SU-DHL-6 (cell line): ENCODE measurements around the gene MGRN1.

ENCODE experiments used
- EZH2phosphoT487 ChIP-seq: fragments of 200-600 bp; sonication (generic), shearing (Covaris generic); conservative IDR thresholded peaks from 2 replicates; pipeline ENCODE4 v1.6.1; 2018; ENCODE audit warnings: mild to moderate bottlenecking, antibody characterized with exemption, low read length, moderate library complexity, mixed read lengths
- TF ChIP-seq, protein P1 (sequence below): fragments of 200-600 bp; sonication (generic); IDR thresholded peaks from one replicate; pipeline ENCODE4 v1.5.1; 2017; ENCODE audit warnings: antibody characterized with exemption, mild to moderate bottlenecking, low read length, moderate library complexity; ENCODE audit not compliant: insufficient read depth, poor library complexity, severe bottlenecking

DNA sequence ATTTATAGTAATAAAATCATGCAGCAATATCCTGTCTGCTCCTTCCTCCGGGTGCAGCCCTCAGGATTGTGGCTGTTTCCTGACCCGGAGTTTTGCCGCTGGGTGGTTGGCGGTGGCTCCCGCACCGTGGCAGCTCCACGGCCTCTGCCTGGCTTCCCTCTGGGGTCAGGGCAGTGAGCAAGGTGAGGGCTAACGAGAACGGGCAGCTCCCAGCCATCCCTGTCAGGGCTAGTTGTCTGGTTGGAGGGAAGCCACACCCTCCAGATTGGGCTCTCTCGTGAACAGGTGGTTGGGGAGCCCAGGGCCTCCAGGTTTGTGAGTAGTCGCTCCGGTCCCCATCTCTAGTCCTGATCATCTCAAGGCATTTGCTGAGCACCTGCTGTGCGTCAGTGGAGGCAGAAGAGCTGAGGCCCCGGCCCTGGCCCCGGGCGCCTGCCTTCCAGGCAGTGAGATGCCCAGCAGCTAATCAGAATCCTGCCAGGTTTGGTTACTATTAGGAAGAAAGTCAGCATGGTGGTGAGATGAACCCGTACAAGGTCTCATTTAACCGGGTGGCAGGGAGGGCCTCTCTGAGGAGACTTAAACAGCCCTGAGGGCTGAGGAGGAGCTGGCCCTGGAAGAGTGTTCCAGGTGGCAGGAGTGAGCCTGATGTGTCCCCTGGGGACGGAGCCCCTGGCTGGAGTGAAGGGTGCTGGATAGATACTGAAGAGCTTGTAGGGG is 66.5 kb downstream of the MGRN1 start:
- TF ChIP-seq EZH2phosphoT487, result no peak
- TF ChIP-seq, protein P1, sequence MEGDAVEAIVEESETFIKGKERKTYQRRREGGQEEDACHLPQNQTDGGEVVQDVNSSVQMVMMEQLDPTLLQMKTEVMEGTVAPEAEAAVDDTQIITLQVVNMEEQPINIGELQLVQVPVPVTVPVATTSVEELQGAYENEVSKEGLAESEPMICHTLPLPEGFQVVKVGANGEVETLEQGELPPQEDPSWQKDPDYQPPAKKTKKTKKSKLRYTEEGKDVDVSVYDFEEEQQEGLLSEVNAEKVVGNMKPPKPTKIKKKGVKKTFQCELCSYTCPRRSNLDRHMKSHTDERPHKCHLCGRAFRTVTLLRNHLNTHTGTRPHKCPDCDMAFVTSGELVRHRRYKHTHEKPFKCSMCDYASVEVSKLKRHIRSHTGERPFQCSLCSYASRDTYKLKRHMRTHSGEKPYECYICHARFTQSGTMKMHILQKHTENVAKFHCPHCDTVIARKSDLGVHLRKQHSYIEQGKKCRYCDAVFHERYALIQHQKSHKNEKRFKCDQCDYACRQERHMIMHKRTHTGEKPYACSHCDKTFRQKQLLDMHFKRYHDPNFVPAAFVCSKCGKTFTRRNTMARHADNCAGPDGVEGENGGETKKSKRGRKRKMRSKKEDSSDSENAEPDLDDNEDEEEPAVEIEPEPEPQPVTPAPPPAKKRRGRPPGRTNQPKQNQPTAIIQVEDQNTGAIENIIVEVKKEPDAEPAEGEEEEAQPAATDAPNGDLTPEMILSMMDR, result no peak
